Measurements from ENCODE around the gene ADAM23.

Gene ADAM23

GRCh38 chr2:206665251-206665650, 221.9 kb downstream of the ADAM23 start:
- DNase-seq: no peak
